Lower lobe of right lung (tissue), 2 donors: ENCODE data around the gene BEND5. TPM values are rescaled to one million over a fixed set of nuclear protein-coding genes. Genes with fewer than 3 reads are reported as not detected.

Experiments used
- ATAC-seq, 2 donors: fragments of 200-7000 bp; cut with Tn5 transposase; one replicate each; pipeline ENCODE4 v1.9.1; 2020 to 2022; ENCODE audit warnings: mild to moderate bottlenecking in 2 of 2, moderate library complexity in 2 of 2
- DNase-seq: peaks from one replicate; pipeline ENCODE4 v3.0.0-alpha.2; 2020
- H3K27ac ChIP-seq: fragments of 200-600 bp; one replicate; pipeline ENCODE4 v1.8.0; 2022
- H3K27me3 ChIP-seq: fragments of 200-600 bp; one replicate; pipeline ENCODE4 v1.8.0; 2022; ENCODE audit warnings: low read depth
- H3K36me3 ChIP-seq: fragments of 200-600 bp; one replicate; pipeline ENCODE4 v1.8.0; 2022; ENCODE audit warnings: mild to moderate bottlenecking
- H3K4me1 ChIP-seq: fragments of 200-600 bp; one replicate; pipeline ENCODE4 v1.8.0; 2022
- H3K4me3 ChIP-seq: fragments of 200-600 bp; one replicate; pipeline ENCODE4 v1.8.0; 2022; ENCODE audit warnings: mild to moderate bottlenecking
- H3K9me3 ChIP-seq: fragments of 200-600 bp; one replicate; pipeline ENCODE4 v1.8.0; 2022
- intact Hi-C: fragments of 100-400 bp; cut with DNase I; formaldehyde crosslinking; loops from one replicate; pipeline ENCODE4 v1.11.0; 2022
- total RNA-seq: library from RNA; stranded (reverse); fragmentation: NEBNext Ultra II Directional; extraction: Animal tissue kit (Norgen Biotek cat#: 25700); gene quantifications from one replicate; pipeline ENCODE4 v1.2.1, GENCODE V29; 2021
- TF ChIP-seq, protein P1 (sequence below): fragments of 200-600 bp; IDR thresholded peaks from one replicate; pipeline ENCODE4 v1.8.0; 2022; ENCODE audit warnings: antibody characterized with exemption, mild to moderate bottlenecking
- donor health status: DM: no; HTN: yes; CAD: no; lungs with severe emphysema.

BEND5 gene
- total RNA-seq, 1 donor from 2014 or later = 4.3 TPM

DNA sequence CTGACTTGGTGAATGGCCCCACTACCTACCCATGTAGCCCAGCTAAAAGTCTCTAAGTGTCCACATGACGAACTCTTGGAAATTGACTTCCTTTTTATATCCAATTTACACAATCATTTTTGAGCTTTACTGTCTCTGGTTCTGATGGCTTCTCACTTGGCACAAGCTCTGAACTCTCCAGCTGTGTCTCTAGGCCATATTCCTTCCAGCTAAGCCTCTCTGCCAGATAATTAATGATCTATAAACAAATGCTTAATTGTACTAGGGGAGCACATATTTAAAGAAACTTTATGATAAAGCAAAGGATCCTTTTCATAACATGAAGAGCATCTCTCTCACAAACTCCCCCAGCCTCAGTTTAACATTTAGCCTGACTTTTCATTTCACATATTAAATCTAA lies 16.3 kb upstream of the BEND5 start:
- TF ChIP-seq, protein P1, sequence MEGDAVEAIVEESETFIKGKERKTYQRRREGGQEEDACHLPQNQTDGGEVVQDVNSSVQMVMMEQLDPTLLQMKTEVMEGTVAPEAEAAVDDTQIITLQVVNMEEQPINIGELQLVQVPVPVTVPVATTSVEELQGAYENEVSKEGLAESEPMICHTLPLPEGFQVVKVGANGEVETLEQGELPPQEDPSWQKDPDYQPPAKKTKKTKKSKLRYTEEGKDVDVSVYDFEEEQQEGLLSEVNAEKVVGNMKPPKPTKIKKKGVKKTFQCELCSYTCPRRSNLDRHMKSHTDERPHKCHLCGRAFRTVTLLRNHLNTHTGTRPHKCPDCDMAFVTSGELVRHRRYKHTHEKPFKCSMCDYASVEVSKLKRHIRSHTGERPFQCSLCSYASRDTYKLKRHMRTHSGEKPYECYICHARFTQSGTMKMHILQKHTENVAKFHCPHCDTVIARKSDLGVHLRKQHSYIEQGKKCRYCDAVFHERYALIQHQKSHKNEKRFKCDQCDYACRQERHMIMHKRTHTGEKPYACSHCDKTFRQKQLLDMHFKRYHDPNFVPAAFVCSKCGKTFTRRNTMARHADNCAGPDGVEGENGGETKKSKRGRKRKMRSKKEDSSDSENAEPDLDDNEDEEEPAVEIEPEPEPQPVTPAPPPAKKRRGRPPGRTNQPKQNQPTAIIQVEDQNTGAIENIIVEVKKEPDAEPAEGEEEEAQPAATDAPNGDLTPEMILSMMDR = no peak
- DNase-seq = no peak
- H3K36me3 ChIP-seq = no peaks in the 10 kb centered on the region
- no peaks in the 10 kb centered on the region for H3K9me3 ChIP-seq
- H3K4me3 ChIP-seq = no peak overlapping the region
- H3K4me1 ChIP-seq = no peaks in the 10 kb centered on the region
- ATAC-seq = no peak
- H3K27me3 ChIP-seq = no peaks in the 10 kb centered on the region
- no peak overlapping the region for H3K27ac ChIP-seq
- intact Hi-C loops = no loop called here

DNA sequence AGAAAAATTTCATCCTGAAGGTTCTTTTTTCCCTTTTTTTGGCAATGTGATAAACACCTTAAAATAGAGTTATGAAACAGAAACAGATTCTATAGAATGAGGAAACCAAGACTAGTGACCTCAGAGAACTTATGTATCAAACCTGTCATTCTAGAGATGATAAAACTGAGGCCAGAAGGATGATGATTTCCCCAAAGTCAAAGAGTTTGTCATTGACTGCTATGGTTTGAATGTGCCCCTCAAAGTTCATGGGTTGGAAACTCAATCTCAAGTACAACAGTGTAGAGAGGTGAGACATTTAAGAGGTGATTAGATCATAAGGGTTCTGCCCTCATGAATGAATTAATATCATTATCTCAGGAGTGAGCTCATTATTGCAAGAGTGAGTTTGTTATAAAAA lies 13.7 kb upstream of the BEND5 start:
- intact Hi-C loops = no loop called here
- H3K4me3 ChIP-seq = no peak overlapping the region
- H3K4me1 ChIP-seq = no peaks in the 10 kb centered on the region
- no peaks in the 10 kb centered on the region for H3K36me3 ChIP-seq
- TF ChIP-seq, protein P1 = no peak
- H3K9me3 ChIP-seq = no peaks in the 10 kb centered on the region
- no peak overlapping the region for H3K27ac ChIP-seq
- no peak for DNase-seq
- ATAC-seq = no peak
- no peaks in the 10 kb centered on the region for H3K27me3 ChIP-seq

DNA sequence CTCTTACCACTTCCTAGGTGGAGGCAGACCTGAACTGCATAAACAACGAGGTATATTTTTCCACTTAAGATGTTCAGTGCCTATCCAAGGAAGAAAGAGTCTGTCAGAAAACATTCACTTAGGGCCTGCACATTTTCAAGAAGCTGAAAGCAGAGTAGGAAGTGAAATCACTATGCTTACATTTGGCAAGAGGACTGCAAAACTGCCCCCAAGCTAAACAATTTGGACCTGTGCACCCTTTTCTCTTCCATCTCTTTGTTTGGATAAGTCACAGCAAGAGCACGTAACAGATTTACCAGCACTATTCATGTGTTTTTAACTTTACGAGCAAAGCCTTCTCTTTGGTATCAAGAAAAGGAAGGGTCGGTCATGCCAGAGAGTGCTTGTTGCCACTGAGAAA lies 13.2 kb upstream of the BEND5 start:
- H3K9me3 ChIP-seq = no peaks in the 10 kb centered on the region
- no peak for ATAC-seq
- no peaks in the 10 kb centered on the region for H3K4me1 ChIP-seq
- no peaks in the 10 kb centered on the region for H3K27me3 ChIP-seq
- no peak overlapping the region for H3K4me3 ChIP-seq
- no peak overlapping the region for H3K27ac ChIP-seq
- TF ChIP-seq, protein P1 = no peak
- H3K36me3 ChIP-seq = no peaks in the 10 kb centered on the region
- intact Hi-C loops = no loop called here
- no peak for DNase-seq

DNA sequence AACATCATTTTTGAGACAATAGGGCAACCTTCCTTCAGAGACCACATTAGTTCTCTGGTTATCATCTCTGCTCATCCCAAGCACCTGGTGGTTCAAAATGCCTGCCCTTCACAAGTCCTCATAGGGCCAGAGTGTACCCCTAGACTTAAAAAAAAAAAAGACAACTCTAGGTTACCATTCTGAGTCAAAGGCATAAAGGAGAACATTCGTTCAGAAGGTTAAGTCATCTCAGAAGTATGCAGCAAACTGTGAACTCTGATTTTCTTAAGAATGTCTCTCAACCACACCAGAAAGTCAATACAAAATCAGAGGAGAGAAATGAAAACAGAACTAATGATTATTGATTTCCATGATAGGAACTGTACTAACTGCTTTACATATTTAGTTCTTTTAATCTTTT lies 9.2 kb upstream of the BEND5 start:
- no peaks in the 10 kb centered on the region for H3K4me1 ChIP-seq
- H3K36me3 ChIP-seq = no peaks in the 10 kb centered on the region
- H3K9me3 ChIP-seq = no peaks in the 10 kb centered on the region
- DNase-seq (no peak), ATAC-seq (no peak)
- no peak overlapping the region for H3K4me3 ChIP-seq
- H3K27me3 ChIP-seq = no peaks in the 10 kb centered on the region
- intact Hi-C loops = no loop called here
- TF ChIP-seq, protein P1 = no peak
- H3K27ac ChIP-seq = no peak overlapping the region

DNA sequence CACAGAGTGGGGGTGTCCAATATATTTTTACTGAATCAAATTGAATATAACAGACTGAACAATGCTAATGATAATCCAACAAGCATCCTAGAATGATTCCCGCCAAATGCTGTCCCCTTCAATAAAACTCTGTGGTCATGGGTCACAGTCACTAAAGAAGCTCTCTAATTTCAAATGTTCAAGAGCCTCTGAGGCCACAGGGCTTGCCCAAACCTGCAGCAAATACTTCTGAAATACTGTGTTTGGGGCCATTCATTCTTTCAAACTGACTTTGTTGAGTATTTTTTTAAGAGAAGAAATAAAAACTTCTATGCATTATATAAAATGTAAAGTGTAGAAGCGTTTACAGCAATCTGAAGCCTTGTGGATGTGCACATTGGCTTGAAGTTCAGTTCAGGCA lies 7.6 kb upstream of the BEND5 start:
- DNase-seq (no peak), ATAC-seq (no peak)
- Histone ChIP-seq H3K4me3 (no peak overlapping the region), H3K27me3 (no peaks in the 10 kb centered on the region), H3K36me3 (no peaks in the 10 kb centered on the region), H3K4me1 (no peaks in the 10 kb centered on the region), H3K9me3 (no peaks in the 10 kb centered on the region), H3K27ac (no peak overlapping the region)
- intact Hi-C loops = no loop called here
- TF ChIP-seq, protein P1 = no peak
